ENCODE results near the gene OR3A1. TPM values are rescaled to one million over a fixed set of nuclear protein-coding genes. Genes with fewer than 3 reads are reported as not detected.
A peak's percentile ranks its signal among the peaks of the same experiment; 100 is the strongest.

Gene OR3A1
- total and polyA plus RNA-seq, 2 of the 8 experiments (the other 6 are each of a cell fraction or from before 2014, with no cell fraction given): not detected

DNA sequence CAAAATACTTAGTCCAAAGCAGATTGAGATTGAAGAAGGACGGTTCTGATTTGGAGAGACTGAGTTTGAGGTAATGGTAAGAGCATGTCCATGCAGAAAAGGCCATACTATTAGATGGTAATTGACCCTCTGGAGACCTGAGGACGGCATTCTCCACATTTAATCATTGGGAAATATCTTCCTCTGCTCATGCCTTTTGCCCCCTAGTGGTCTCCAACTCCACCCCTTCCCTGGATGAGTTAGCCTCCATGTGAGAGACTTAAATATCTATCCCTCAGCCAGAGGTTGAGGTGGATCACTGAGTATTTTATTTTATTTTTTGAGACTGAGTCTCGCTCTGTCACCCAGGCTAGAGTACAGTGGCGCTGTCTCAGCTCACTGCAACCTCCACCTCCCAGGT, 10.4 kb upstream of the OR3A1 start:
- H4K5ac ChIP-seq (ENCODE audit: insufficient read length, low read depth, low read length): no peak overlapping the region
- H3K4ac ChIP-seq (replicated peaks; ENCODE audit: insufficient read length, low read depth, low read length): no peak overlapping the region
- no peak for TF ChIP-seq CHD1 (IDR thresholded peaks at IDR 0.05; ENCODE audit: low read depth, low read length)
- TF ChIP-seq, protein P1, sequence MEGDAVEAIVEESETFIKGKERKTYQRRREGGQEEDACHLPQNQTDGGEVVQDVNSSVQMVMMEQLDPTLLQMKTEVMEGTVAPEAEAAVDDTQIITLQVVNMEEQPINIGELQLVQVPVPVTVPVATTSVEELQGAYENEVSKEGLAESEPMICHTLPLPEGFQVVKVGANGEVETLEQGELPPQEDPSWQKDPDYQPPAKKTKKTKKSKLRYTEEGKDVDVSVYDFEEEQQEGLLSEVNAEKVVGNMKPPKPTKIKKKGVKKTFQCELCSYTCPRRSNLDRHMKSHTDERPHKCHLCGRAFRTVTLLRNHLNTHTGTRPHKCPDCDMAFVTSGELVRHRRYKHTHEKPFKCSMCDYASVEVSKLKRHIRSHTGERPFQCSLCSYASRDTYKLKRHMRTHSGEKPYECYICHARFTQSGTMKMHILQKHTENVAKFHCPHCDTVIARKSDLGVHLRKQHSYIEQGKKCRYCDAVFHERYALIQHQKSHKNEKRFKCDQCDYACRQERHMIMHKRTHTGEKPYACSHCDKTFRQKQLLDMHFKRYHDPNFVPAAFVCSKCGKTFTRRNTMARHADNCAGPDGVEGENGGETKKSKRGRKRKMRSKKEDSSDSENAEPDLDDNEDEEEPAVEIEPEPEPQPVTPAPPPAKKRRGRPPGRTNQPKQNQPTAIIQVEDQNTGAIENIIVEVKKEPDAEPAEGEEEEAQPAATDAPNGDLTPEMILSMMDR (IDR thresholded peaks at IDR 0.05; ENCODE audit: control extremely low read depth in 1 of 3, insufficient read depth in 1 of 3, low read depth in 1 of 3, low read length in 3 of 3): peak in 1 of 3 experiments; percentile 1; a peak in 1 of 4 replicates
- TF ChIP-seq RBBP5 (IDR thresholded peaks at IDR 0.05; ENCODE audit: borderline replicate concordance, low read depth, low read length): no peak
- no peak overlapping the region for H4K8ac ChIP-seq (ENCODE audit: extremely low read depth, insufficient read depth, low read length)
- H3K4me3 ChIP-seq (ENCODE audit: extremely low read depth in 1 of 4, insufficient read depth in 2 of 4, low read depth in 3 of 4, low read length in 4 of 4): no peak overlapping the region
- no peaks in the 10 kb centered on the region for H3K23me2 ChIP-seq (ENCODE audit: low read depth, low read length)
- ChIA-PET POLR2A (ENCODE audit: partially characterized antibody) (no interaction called here), CTCF (ENCODE audit: partially characterized antibody) (no interaction called here)
- no peak overlapping the region for H3K23ac ChIP-seq (ENCODE audit: insufficient read length)
- no peak overlapping the region for H3K27ac ChIP-seq (ENCODE audit: low read depth, low read length)
- H2BK15ac ChIP-seq (ENCODE audit: low read length): no peak overlapping the region
- no peaks in the 10 kb centered on the region for H3K36me3 ChIP-seq (ENCODE audit: control insufficient read depth in 2 of 4, insufficient read depth in 4 of 4, low read length in 3 of 4)
- H2BK120ac ChIP-seq (replicated peaks; ENCODE audit: low read depth, low read length): no peak overlapping the region
- H4K91ac ChIP-seq (replicated peaks; ENCODE audit: insufficient read length, low read length): no peak overlapping the region
- no peak overlapping the region for H2BK12ac ChIP-seq (ENCODE audit: low read depth, low read length)
- no peak overlapping the region for H3K9ac ChIP-seq (replicated peaks in 1 of 4; ENCODE audit: extremely low read depth in 1 of 4, low read depth in 3 of 4, low read length in 3 of 4)
- H3K27me3 ChIP-seq (replicated peaks in 1 of 4; ENCODE audit: control insufficient read depth in 3 of 4, extremely low read depth in 1 of 4, insufficient read depth in 3 of 4, low read length in 3 of 4): no peaks in the 10 kb centered on the region
- H3K18ac ChIP-seq (ENCODE audit: extremely low read depth, low read length): no peak overlapping the region
- H3K79me2 ChIP-seq (ENCODE audit: control insufficient read depth in 1 of 2, insufficient read depth in 2 of 2, low read length in 2 of 2): no peaks in the 10 kb centered on the region
- H4K20me1 ChIP-seq (replicated peaks in 1 of 2; ENCODE audit: control insufficient read depth in 1 of 2, insufficient read depth in 2 of 2, low read length in 2 of 2): no peaks in the 10 kb centered on the region
- FAIRE-seq: no peak
- no peak for DNase-seq (ENCODE audit: low read depth in 1 of 2, low spot score in 2 of 2)
- no peak overlapping the region for H2AFZ ChIP-seq (ENCODE audit: low read length)
- H2AK5ac ChIP-seq (ENCODE audit: low read depth, low read length): no peak overlapping the region
- no peaks in the 10 kb centered on the region for H3K4me1 ChIP-seq (replicated peaks in 1 of 4; ENCODE audit: control insufficient read depth in 3 of 4, insufficient read depth in 4 of 4, low read length in 3 of 4)
- H2BK5ac ChIP-seq (ENCODE audit: low read depth, low read length): no peak overlapping the region
- no peak overlapping the region for H3K4me2 ChIP-seq (ENCODE audit: insufficient read depth in 1 of 2, low read depth in 2 of 2, low read length in 2 of 2)
- H3K79me1 ChIP-seq (ENCODE audit: low read depth, low read length): no peaks in the 10 kb centered on the region
- no peak overlapping the region for H3K14ac ChIP-seq (ENCODE audit: insufficient read length)
- no peak overlapping the region for H2BK20ac ChIP-seq (ENCODE audit: low read length)
- no peak overlapping the region for H3K56ac ChIP-seq (replicated peaks; ENCODE audit: insufficient read length, low read depth, low read length)
- WGBS, 2 experiments (ENCODE audit: extremely low coverage in 1 of 2, insufficient coverage in 1 of 2, insufficient read length in 1 of 2, insufficient replicate concordance in 2 of 2, low coverage in 1 of 2, low lambda C conversion rate in 2 of 2, missing lambda C conversion rate in 1 of 2): 81% methylated on average over 4 of the region's 4 CpGs; no CpG with 5 or more reads in 1 of the 2 experiments
- H3K9me3 ChIP-seq (ENCODE audit: insufficient read depth in 2 of 2, low read depth in 1 of 2, low read length in 1 of 2): peaks cover 35 to 54% of the 10 kb centered on the region in 2 experiments; a peak in 3 of 4 replicates

Measured in H1 (cell line).